ENCODE data around the gene RHOF.

Gene RHOF

GRCh38 chr12:121769297-121769830, 24.1 kb downstream of the RHOF start (continued):
- TF ChIP-seq, protein P1, sequence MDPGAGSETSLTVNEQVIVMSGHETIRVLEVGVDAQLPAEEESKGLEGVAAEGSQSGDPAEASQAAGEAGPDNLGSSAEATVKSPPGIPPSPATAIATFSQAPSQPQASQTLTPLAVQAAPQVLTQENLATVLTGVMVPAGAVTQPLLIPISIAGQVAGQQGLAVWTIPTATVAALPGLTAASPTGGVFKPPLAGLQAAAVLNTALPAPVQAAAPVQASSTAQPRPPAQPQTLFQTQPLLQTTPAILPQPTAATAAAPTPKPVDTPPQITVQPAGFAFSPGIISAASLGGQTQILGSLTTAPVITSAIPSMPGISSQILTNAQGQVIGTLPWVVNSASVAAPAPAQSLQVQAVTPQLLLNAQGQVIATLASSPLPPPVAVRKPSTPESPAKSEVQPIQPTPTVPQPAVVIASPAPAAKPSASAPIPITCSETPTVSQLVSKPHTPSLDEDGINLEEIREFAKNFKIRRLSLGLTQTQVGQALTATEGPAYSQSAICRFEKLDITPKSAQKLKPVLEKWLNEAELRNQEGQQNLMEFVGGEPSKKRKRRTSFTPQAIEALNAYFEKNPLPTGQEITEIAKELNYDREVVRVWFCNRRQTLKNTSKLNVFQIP (CRISPR knock-in tag; IDR thresholded peaks at IDR 0.05; ENCODE audit: borderline replicate concordance, low read depth): no peak
- TF ChIP-seq GLIS3 (CRISPR knock-in tag; IDR thresholded peaks at IDR 0.05) (no peak), ESRRG (CRISPR knock-in tag; IDR thresholded peaks at IDR 0.05) (no peak)

DNA sequence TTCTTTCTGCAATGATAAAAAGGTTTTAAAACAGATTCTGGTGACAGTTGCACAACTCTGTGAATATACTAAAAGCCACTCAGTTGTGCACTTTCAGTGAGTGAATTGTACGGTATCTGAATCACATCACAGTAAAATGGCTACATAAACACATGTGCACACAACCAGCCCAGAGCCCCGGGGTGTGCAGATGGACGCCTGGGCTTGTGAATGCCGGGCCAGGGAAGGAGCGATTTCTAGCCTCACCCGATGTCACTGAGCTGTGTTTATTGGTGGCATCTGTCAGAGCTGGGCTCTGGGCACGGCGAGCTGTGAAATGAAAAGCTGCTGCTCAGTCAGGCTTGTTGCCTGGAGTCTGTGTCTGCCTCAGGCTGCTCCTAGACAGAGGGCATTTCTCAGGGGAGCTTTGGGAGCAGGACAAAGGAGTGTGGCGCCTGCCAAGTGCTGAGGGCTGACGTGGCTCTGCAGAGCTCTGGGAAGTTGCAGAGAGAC, 25.9 kb downstream of the RHOF start:
- peak; percentile 84 for ATAC-seq
- no peak for TF ChIP-seq CSDC2 (CRISPR knock-in tag; IDR thresholded peaks at IDR 0.05)
- TF ChIP-seq, protein P1 (CRISPR knock-in tag; IDR thresholded peaks at IDR 0.05; ENCODE audit: borderline replicate concordance, low read depth): no peak
- no peak for TF ChIP-seq TOX (CRISPR knock-in tag; IDR thresholded peaks at IDR 0.05; ENCODE audit: borderline replicate concordance)
- no peak for TF ChIP-seq PATZ1 (CRISPR knock-in tag; IDR thresholded peaks at IDR 0.05; ENCODE audit: borderline replicate concordance)
- TF ChIP-seq SNAI2 (CRISPR knock-in tag; IDR thresholded peaks at IDR 0.05): no peak
- no peak for TF ChIP-seq ZNF70 (CRISPR knock-in tag; IDR thresholded peaks at IDR 0.05)
- no peak for TF ChIP-seq ISL1 (CRISPR knock-in tag; IDR thresholded peaks at IDR 0.05)
- TF ChIP-seq ZNF8 (CRISPR knock-in tag; IDR thresholded peaks at IDR 0.05): no peak
- TF ChIP-seq OSR1 (CRISPR knock-in tag; IDR thresholded peaks at IDR 0.05): no peak
- no peak for TF ChIP-seq ESRRG (CRISPR knock-in tag; IDR thresholded peaks at IDR 0.05)
- no peak for TF ChIP-seq CREB5 (CRISPR knock-in tag; IDR thresholded peaks at IDR 0.05; ENCODE audit: low read depth)
- TF ChIP-seq TSHZ2 (CRISPR knock-in tag; IDR thresholded peaks at IDR 0.05): 0 out of 2 replicates have a peak, but pooled peaks have one; percentile 49
- peak; percentile 86 for TF ChIP-seq TCF4 (CRISPR knock-in tag; IDR thresholded peaks at IDR 0.05; ENCODE audit: borderline replicate concordance)
- TF ChIP-seq, protein P2, sequence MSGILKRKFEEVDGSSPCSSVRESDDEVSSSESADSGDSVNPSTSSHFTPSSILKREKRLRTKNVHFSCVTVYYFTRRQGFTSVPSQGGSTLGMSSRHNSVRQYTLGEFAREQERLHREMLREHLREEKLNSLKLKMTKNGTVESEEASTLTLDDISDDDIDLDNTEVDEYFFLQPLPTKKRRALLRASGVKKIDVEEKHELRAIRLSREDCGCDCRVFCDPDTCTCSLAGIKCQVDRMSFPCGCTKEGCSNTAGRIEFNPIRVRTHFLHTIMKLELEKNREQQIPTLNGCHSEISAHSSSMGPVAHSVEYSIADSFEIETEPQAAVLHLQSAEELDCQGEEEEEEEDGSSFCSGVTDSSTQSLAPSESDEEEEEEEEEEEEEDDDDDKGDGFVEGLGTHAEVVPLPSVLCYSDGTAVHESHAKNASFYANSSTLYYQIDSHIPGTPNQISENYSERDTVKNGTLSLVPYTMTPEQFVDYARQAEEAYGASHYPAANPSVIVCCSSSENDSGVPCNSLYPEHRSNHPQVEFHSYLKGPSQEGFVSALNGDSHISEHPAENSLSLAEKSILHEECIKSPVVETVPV (CRISPR knock-in tag; IDR thresholded peaks at IDR 0.05): no peak
- TF ChIP-seq ZC3H10 (CRISPR knock-in tag; IDR thresholded peaks at IDR 0.05): no peak
- no peak for TF ChIP-seq ZNF565 (CRISPR knock-in tag; conservative IDR thresholded peaks at IDR 0.05; ENCODE audit: low read depth)

GRCh38 chr12:121766290-121767039, 27.0 kb downstream of the RHOF start:
- peak; percentile 9; the same call in 1 of the 3 replicates for ATAC-seq
- no peak for TF ChIP-seq SNAI2 (CRISPR knock-in tag; IDR thresholded peaks at IDR 0.05)
- TF ChIP-seq TOX (CRISPR knock-in tag; IDR thresholded peaks at IDR 0.05; ENCODE audit: borderline replicate concordance): no peak
- no peak for TF ChIP-seq ZC3H10 (CRISPR knock-in tag; IDR thresholded peaks at IDR 0.05)
- TF ChIP-seq CSDC2 (CRISPR knock-in tag; IDR thresholded peaks at IDR 0.05): no peak
- TF ChIP-seq OSR1 (CRISPR knock-in tag; IDR thresholded peaks at IDR 0.05): no peak
- no peak for TF ChIP-seq CREB5 (CRISPR knock-in tag; IDR thresholded peaks at IDR 0.05; ENCODE audit: low read depth)
- no peak for TF ChIP-seq ZFP3 (CRISPR knock-in tag; IDR thresholded peaks at IDR 0.05)
- TF ChIP-seq, protein P2 (CRISPR knock-in tag; IDR thresholded peaks at IDR 0.05): no peak
- TF ChIP-seq RARB (CRISPR knock-in tag; IDR thresholded peaks at IDR 0.05): no peak

All from SK-N-SH treated with all-trans-retinoic acid at 6 μM for 48 hours (cell line).